ENCODE results near the gene ZFP36.

Gene ZFP36

GRCh38 chr19:39407660-39408391 is 1.2 kb downstream of the ZFP36 start:
- DNase-seq = no peak

- DNase-seq = peak; percentile 59
Observed at GRCh38 chr19:39408392-39409207, 2.0 kb downstream of the ZFP36 start.

- DNase-seq = peak; percentile 97
Observed at GRCh38 chr19:39409208-39410016, 2.8 kb downstream of the ZFP36 start.

- DNase-seq = peak; percentile 59
Observed at GRCh38 chr19:39410017-39410830, 3.6 kb downstream of the ZFP36 start.

GRCh38 chr19:39410831-39411080 is 4.1 kb downstream of the ZFP36 start:
- no peak for DNase-seq

- no peak for DNase-seq
Observed at GRCh38 chr19:39411081-39411831, 4.6 kb downstream of the ZFP36 start.

GRCh38 chr19:39411832-39412099 is 5.1 kb downstream of the ZFP36 start:
- peak; percentile 87 for DNase-seq

GRCh38 chr19:39412100-39412866 is 5.6 kb downstream of the ZFP36 start, which contains the start of gene PLEKHG2:
TSS of gene PLEKHG2 (plus strand) at chr19:39412669. CDS start at chr19:39414087, 1,418 bp downstream.
- DNase-seq = peak; percentile 99

- DNase-seq = no peak
Observed at GRCh38 chr19:39412867-39413271, 6.2 kb downstream of the ZFP36 start.

GRCh38 chr19:39413272-39413910 is 6.7 kb downstream of the ZFP36 start:
- no peak for DNase-seq

- no peak for DNase-seq
Observed at GRCh38 chr19:39413911-39414608, 7.4 kb downstream of the ZFP36 start.

GRCh38 chr19:39415111-39416046 is 8.7 kb downstream of the ZFP36 start:
- DNase-seq = no peak

- DNase-seq = no peak
Observed at GRCh38 chr19:39416152-39417120, 9.8 kb downstream of the ZFP36 start.

- DNase-seq = no peak
Observed at GRCh38 chr19:39417463-39418181, 11.0 kb downstream of the ZFP36 start.

- DNase-seq = no peak
Observed at GRCh38 chr19:39419003-39419402, 12.4 kb downstream of the ZFP36 start.

GRCh38 chr19:39420769-39421168 is 14.1 kb downstream of the ZFP36 start:
- no peak for DNase-seq

- DNase-seq = no peak
Observed at GRCh38 chr19:39422020-39422419, 15.4 kb downstream of the ZFP36 start.
